ENCODE data around the gene VSX1. TPM values are rescaled to one million over a fixed set of nuclear protein-coding genes. Genes with fewer than 3 reads are reported as not detected.

VSX1 gene
- polyA plus RNA-seq, 1 of the 3 experiments (the other 2 are of a cell fraction): not detected

GRCh38 chr20:25117990-25118389 lies 36.0 kb upstream of the VSX1 start:
- Histone ChIP-seq H3K79me2 (ENCODE audit: insufficient read depth) (no peaks in the 10 kb centered on the region), H3K4me3 (ENCODE audit: low read depth in 2 of 2, low read length in 1 of 2) (no peak overlapping the region), H3K4me1 (ENCODE audit: control insufficient read depth in 1 of 2, insufficient read depth in 2 of 2, low read depth in 1 of 2, low read length in 1 of 2) (no peaks in the 10 kb centered on the region), H3F3A (replicated peaks; ENCODE audit: insufficient read depth) (no peaks in the 10 kb centered on the region), H3K27ac (ENCODE audit: low read depth in 2 of 2, low read length in 1 of 2) (no peak overlapping the region), H3K36me3 (replicated peaks in 1 of 2; ENCODE audit: control insufficient read depth in 1 of 2, insufficient read depth in 2 of 2, low read length in 1 of 2) (no peaks in the 10 kb centered on the region), H3K27me3 (ENCODE audit: insufficient read depth) (peaks cover 15% of the 10 kb centered on the region; the same call in 1 of the 2 replicates), H3K9ac (no peak overlapping the region), H2AFZ (ENCODE audit: low read depth) (no peak overlapping the region), H3K4me2 (no peak overlapping the region), H3K9me2 (no peaks in the 10 kb centered on the region), H4K20me1 (ENCODE audit: insufficient read depth) (no peaks in the 10 kb centered on the region), H3K9me3 (no peaks in the 10 kb centered on the region)
- WGBS (ENCODE audit: low lambda C conversion rate): 15% methylated on average over 4 of the region's 4 CpGs
- DNase-seq: no peak
- CTCF ChIA-PET: no interaction called here
- POLR2A ChIA-PET: no interaction called here
- TF ChIP-seq CTCF (IDR thresholded peaks at IDR 0.05) (no peak), JUND (IDR thresholded peaks at IDR 0.05) (no peak), YY1 (IDR thresholded peaks at IDR 0.05; ENCODE audit: low read depth) (no peak), FOXM1 (IDR thresholded peaks at IDR 0.05; ENCODE audit: low read depth) (no peak), REST (IDR thresholded peaks at IDR 0.05; ENCODE audit: low read depth, low read length) (no peak), ZBTB33 (IDR thresholded peaks at IDR 0.05; ENCODE audit: borderline replicate concordance, low read depth) (no peak), EP300 (IDR thresholded peaks at IDR 0.05; ENCODE audit: borderline replicate concordance in 1 of 2, low read depth in 1 of 2, low read length in 1 of 2) (no peak), NFIC (IDR thresholded peaks at IDR 0.05; ENCODE audit: borderline replicate concordance) (no peak), USF2 (IDR thresholded peaks at IDR 0.05; ENCODE audit: borderline replicate concordance, low read depth, low read length) (no peak), TAF1 (IDR thresholded peaks at IDR 0.05; ENCODE audit: borderline replicate concordance, low read depth, low read length) (no peak), TCF12 (IDR thresholded peaks at IDR 0.05) (no peak), TEAD4 (IDR thresholded peaks at IDR 0.05; ENCODE audit: borderline replicate concordance, insufficient read depth) (no peak), SMC3 (IDR thresholded peaks at IDR 0.05; ENCODE audit: low read depth, low read length) (no peak), RFX5 (IDR thresholded peaks at IDR 0.05; ENCODE audit: low read length) (no peak), RCOR1 (IDR thresholded peaks at IDR 0.05; ENCODE audit: low read length) (no peak), GABPA (IDR thresholded peaks at IDR 0.05; ENCODE audit: low read depth) (no peak)

Measured in SK-N-SH (cell line).